Neural cell (in vitro differentiated cells): ENCODE measurements around the gene SAMD4B. TPM values are rescaled to one million over a fixed set of nuclear protein-coding genes. Genes with fewer than 3 reads are reported as not detected.

ENCODE experiments used
- H2AFZ ChIP-seq: fragments of 200-600, 300-800 bp; sonication (generic), shearing (Covaris generic); 2 replicates; pipeline ENCODE4 v1.6.0; 2014; ENCODE audit warnings: low read depth, mild to moderate bottlenecking, antibody characterized with exemption, low read length, moderate library complexity
- H3F3A ChIP-seq: fragments of 200-600 bp; shearing (Covaris generic); 2 replicates; pipeline ENCODE4 v1.6.1; 2016; ENCODE audit warnings: mild to moderate bottlenecking, moderate library complexity, mixed read lengths, antibody characterized with exemption, low read length; ENCODE audit not compliant: insufficient read depth, poor library complexity, severe bottlenecking
- H3K27ac ChIP-seq: fragments of 200-600, 300-800 bp; sonication (generic), shearing (Covaris generic); 2 replicates; pipeline ENCODE4 v1.5.1; 2014; ENCODE audit warnings: mild to moderate bottlenecking, low read length, moderate library complexity
- H3K27me3 ChIP-seq: fragments of 300-800, 200-600 bp; sonication (generic), shearing (Covaris generic); 2 replicates; pipeline ENCODE4 v1.6.0; 2014; ENCODE audit warnings: mild to moderate bottlenecking, low read depth, low read length, moderate library complexity; ENCODE audit not compliant: insufficient read depth
- H3K36me3 ChIP-seq: fragments of 300-800, 200-600 bp; sonication (generic), shearing (Covaris generic); 2 replicates; pipeline ENCODE4 v1.5.1; 2014; ENCODE audit warnings: mild to moderate bottlenecking, antibody characterized with exemption, low read length, moderate library complexity; ENCODE audit not compliant: insufficient read depth
- H3K4me2 ChIP-seq: fragments of 300-800, 200-600 bp; sonication (generic), shearing (Covaris generic); 2 replicates; pipeline ENCODE4 v1.6.0; 2014; ENCODE audit warnings: mild to moderate bottlenecking, low read length
- H3K4me3 ChIP-seq: fragments of 300-800, 200-600 bp; sonication (generic), shearing (Covaris generic); 2 replicates; pipeline ENCODE4 v1.5.1; 2014; ENCODE audit warnings: mild to moderate bottlenecking, low read length, moderate library complexity
- H3K79me2 ChIP-seq: fragments of 200-600 bp; shearing (Covaris generic); replicated peaks from 2 replicates; pipeline ENCODE4 v1.6.0; 2014; ENCODE audit warnings: mild to moderate bottlenecking, low read length, moderate library complexity; ENCODE audit not compliant: insufficient read depth
- H3K9ac ChIP-seq: fragments of 300-800, 200-600 bp; sonication (generic), shearing (Covaris generic); 2 replicates; pipeline ENCODE4 v1.6.1; 2016; ENCODE audit warnings: mild to moderate bottlenecking, low read length, mixed read lengths
- H3K9me2 ChIP-seq: fragments of 200-600 bp; shearing (Covaris generic); 2 replicates; pipeline ENCODE4 v1.6.1; 2016; ENCODE audit warnings: mild to moderate bottlenecking, low read length, mixed read lengths; ENCODE audit not compliant: insufficient read depth
- H3K9me3 ChIP-seq: fragments of 200-600, 300-800 bp; sonication (generic), shearing (Covaris generic); 2 replicates; pipeline ENCODE4 v1.6.1; 2016; ENCODE audit warnings: mild to moderate bottlenecking, mixed run types, low read length, moderate library complexity, mixed read lengths
- H4K20me1 ChIP-seq: fragments of 200-600 bp; shearing (Covaris generic); 2 replicates; pipeline ENCODE4 v1.6.1; 2016; ENCODE audit warnings: mild to moderate bottlenecking, mixed run types; ENCODE audit not compliant: insufficient read depth
- CTCF ChIP-seq: fragments of 450-650 bp; IDR thresholded peaks from 2 replicates; pipeline ENCODE4 v1.5.1; 2014; ENCODE audit warnings: antibody characterized with exemption, mild to moderate bottlenecking, moderate library complexity; ENCODE audit not compliant: poor library complexity, severe bottlenecking
- EP300 ChIP-seq: fragments of 450-650 bp; conservative IDR thresholded peaks from 2 replicates; pipeline ENCODE4 v1.6.1; 2014; ENCODE audit warnings: antibody characterized with exemption, mild to moderate bottlenecking, moderate library complexity; ENCODE audit not compliant: poor library complexity, severe bottlenecking
- EZH2 ChIP-seq: fragments of 200-600, 300-800 bp; shearing (Covaris generic), sonication (generic); IDR thresholded peaks from 2 replicates; pipeline ENCODE4 v1.6.1; 2014; ENCODE audit warnings: antibody characterized with exemption, low read length, borderline replicate concordance, mild to moderate bottlenecking; ENCODE audit not compliant: insufficient read depth, poor library complexity, severe bottlenecking
- MXI1 ChIP-seq: fragments of 450-650 bp; conservative IDR thresholded peaks from 2 replicates; pipeline ENCODE4 v1.6.1; 2014; ENCODE audit warnings: antibody characterized with exemption, mild to moderate bottlenecking; ENCODE audit not compliant: poor library complexity, severe bottlenecking
- RAD21 ChIP-seq: fragments of 450-650 bp; conservative IDR thresholded peaks from 2 replicates; pipeline ENCODE4 v1.6.1; 2014; ENCODE audit warnings: antibody characterized with exemption, mild to moderate bottlenecking, moderate library complexity
- REST ChIP-seq: IDR thresholded peaks from 2 replicates; pipeline ENCODE4 v1.6.1; 2012; ENCODE audit warnings: borderline replicate concordance
- SMC3 ChIP-seq: fragments of 450-650 bp; conservative IDR thresholded peaks from 2 replicates; pipeline ENCODE4 v1.6.1; 2014; ENCODE audit warnings: antibody characterized with exemption, mild to moderate bottlenecking, moderate library complexity; ENCODE audit not compliant: poor library complexity
- TAF1 ChIP-seq: IDR thresholded peaks from 2 replicates; pipeline ENCODE4 v1.6.1; 2012; ENCODE audit warnings: low read depth
- polyA plus RNA-seq: library from polyadenylated mRNA; depleted of rRNA; stranded (reverse); fragments of >200 nt; gene quantifications from 2 replicates; pipeline ENCODE4 v1.2.3, GENCODE V29; 2014

SAMD4B gene
- polyA plus RNA-seq, 1 donor from 2014 or later = 19.3 TPM

- H3K79me2 ChIP-seq = no peaks in the 10 kb centered on the region
- no peak overlapping the region for H3K4me2 ChIP-seq
- H2AFZ ChIP-seq = no peak overlapping the region
- no peaks in the 10 kb centered on the region for H3K9me2 ChIP-seq
- no peak overlapping the region for H3K4me3 ChIP-seq
- H3F3A ChIP-seq = no peaks in the 10 kb centered on the region
- no peaks in the 10 kb centered on the region for H3K36me3 ChIP-seq
- H3K9ac ChIP-seq = no peak overlapping the region
- H3K9me3 ChIP-seq = no peaks in the 10 kb centered on the region
- no peaks in the 10 kb centered on the region for H4K20me1 ChIP-seq
- TF ChIP-seq RAD21 (no peak), REST (no peak), TAF1 (no peak), MXI1 (no peak), EZH2 (no peak), CTCF (no peak), EP300 (no peak), SMC3 (no peak)
- no peak overlapping the region for H3K27ac ChIP-seq
- peaks cover 37% of the 10 kb centered on the region for H3K27me3 ChIP-seq
Observed at GRCh38 chr19:39304185-39304513, 38.1 kb upstream of the SAMD4B start.

GRCh38 chr19:39304701-39305571 lies 37.3 kb upstream of the SAMD4B start:
- no peaks in the 10 kb centered on the region for H3K36me3 ChIP-seq
- TF ChIP-seq MXI1 (no peak), REST (no peak), TAF1 (no peak), SMC3 (no peak), CTCF (no peak)
- no peak overlapping the region for H3K27ac ChIP-seq
- H3K4me2 ChIP-seq = no peak overlapping the region
- H3F3A ChIP-seq = no peaks in the 10 kb centered on the region
- H3K79me2 ChIP-seq = no peaks in the 10 kb centered on the region
- no peaks in the 10 kb centered on the region for H4K20me1 ChIP-seq
- no peak overlapping the region for H3K9ac ChIP-seq
- H3K4me3 ChIP-seq = peak overlapping the region; percentile 35
- H2AFZ ChIP-seq = no peak overlapping the region
- peaks cover 37% of the 10 kb centered on the region for H3K27me3 ChIP-seq
- H3K9me3 ChIP-seq = no peaks in the 10 kb centered on the region
- no peaks in the 10 kb centered on the region for H3K9me2 ChIP-seq
